Stomach (tissue), 4 donors: Measurements from ENCODE around the gene GLTPD2.

Source experiments
- CTCF ChIP-seq, 7 experiments: fragments of 450-650 bp in 4 of 7; fragments of 200-600 bp in 3 of 7; sonication (generic) in 3 of 7; IDR thresholded peaks; one replicate each; pipeline ENCODE4 v1.5.1; 2016 to 2019; ENCODE audit warnings: antibody characterized with exemption in 7 of 7, control low read depth in 2 of 7, mild to moderate bottlenecking in 1 of 7
- EP300 ChIP-seq: sonication (generic); formaldehyde crosslinking; IDR thresholded peaks from one replicate; pipeline ENCODE4 v1.6.1; 2017; ENCODE audit warnings: antibody characterized with exemption
- POLR2A ChIP-seq, 4 donors: fragments of 450-650 bp; IDR thresholded peaks; one replicate each; pipeline ENCODE4 v1.6.1; 2016; ENCODE audit warnings: antibody characterized with exemption in 4 of 4, control low read depth in 2 of 4, mild to moderate bottlenecking in 1 of 4, moderate library complexity in 1 of 4
- POLR2AphosphoS5 ChIP-seq, 3 donors: sonication (generic); formaldehyde crosslinking; IDR thresholded peaks; one replicate each; pipeline ENCODE4 v1.6.1; 2016; ENCODE audit warnings: antibody characterized with exemption in 3 of 3

GRCh38 chr17:4766723-4767122 lies 22.0 kb upstream of the GLTPD2 start:
- TF ChIP-seq CTCF (IDR thresholded peaks at IDR 0.05) (no peak), EP300 (no peak), POLR2AphosphoS5 (IDR thresholded peaks at IDR 0.05) (no peak), POLR2A (IDR thresholded peaks at IDR 0.05) (no peak)
